Mesendoderm (in vitro differentiated cells): ENCODE data around the gene ELOVL2.
"Not testable (repeated sequence)": the region's sequence is repeated elsewhere in the genome, so short reads cannot be mapped to it uniquely, and the experiment has no call there.

ENCODE experiments used
- DNase-seq: peaks from one replicate; pipeline ENCODE4 v3.0.0; 2013
- H2AK5ac ChIP-seq: 2 replicates; pipeline ENCODE4 v1.6.1; 2013; ENCODE audit warnings: low read length, inconsistent platforms
- H2BK120ac ChIP-seq: 2 replicates; pipeline ENCODE4 v1.6.1; 2013; ENCODE audit warnings: low read depth, mild to moderate bottlenecking, low read length, moderate library complexity, mixed read lengths
- H2BK15ac ChIP-seq: replicated peaks from 2 replicates; pipeline ENCODE4 v1.6.1; 2013; ENCODE audit warnings: low read depth, mild to moderate bottlenecking, moderate library complexity
- H2BK5ac ChIP-seq: 2 replicates; pipeline ENCODE4 v1.6.1; 2013; ENCODE audit warnings: low read length, inconsistent platforms
- H3K18ac ChIP-seq: 2 replicates; pipeline ENCODE4 v1.6.1; 2013; ENCODE audit warnings: mild to moderate bottlenecking, low read length, mixed read lengths
- H3K23ac ChIP-seq: one replicate; pipeline ENCODE4 v1.6.1; 2013; ENCODE audit warnings: low read length
- H3K27ac ChIP-seq: 2 replicates; pipeline ENCODE4 v1.5.1; 2013; ENCODE audit warnings: low read depth, mild to moderate bottlenecking, inconsistent platforms, low read length, moderate library complexity
- H3K27me3 ChIP-seq: 2 replicates; pipeline ENCODE4 v1.6.1; 2013; ENCODE audit warnings: low read length, control low read depth, mild to moderate bottlenecking, inconsistent platforms; ENCODE audit not compliant: insufficient read depth, poor library complexity
- H3K36me3 ChIP-seq: 2 replicates; pipeline ENCODE4 v1.6.1; 2013; ENCODE audit warnings: low read length, inconsistent platforms; ENCODE audit not compliant: control insufficient read depth, insufficient read depth
- H3K4ac ChIP-seq: one replicate; pipeline ENCODE4 v1.6.1; 2013; ENCODE audit warnings: low read depth, mild to moderate bottlenecking, low read length, moderate library complexity
- H3K4me1 ChIP-seq: 2 replicates; pipeline ENCODE4 v1.6.1; 2013; ENCODE audit warnings: low read depth, low read length, inconsistent platforms; ENCODE audit not compliant: control insufficient read depth
- H3K4me2 ChIP-seq: 2 replicates; pipeline ENCODE4 v1.6.1; 2013; ENCODE audit warnings: low read length
- H3K4me3 ChIP-seq: 2 replicates; pipeline ENCODE4 v1.5.1; 2013; ENCODE audit warnings: mild to moderate bottlenecking, low read length
- H3K56ac ChIP-seq: one replicate; pipeline ENCODE4 v1.6.1; 2013; ENCODE audit warnings: low read length
- H3K79me1 ChIP-seq: 2 replicates; pipeline ENCODE4 v1.6.1; 2013; ENCODE audit warnings: low read length, inconsistent platforms
- H3K79me2 ChIP-seq: 2 replicates; pipeline ENCODE4 v1.6.1; 2013; ENCODE audit warnings: mild to moderate bottlenecking, low read length; ENCODE audit not compliant: control insufficient read depth, insufficient read depth
- H3K9ac ChIP-seq: 2 replicates; pipeline ENCODE4 v1.6.1; 2013; ENCODE audit warnings: low read length, inconsistent platforms
- H4K5ac ChIP-seq: one replicate; pipeline ENCODE4 v1.6.1; 2013; ENCODE audit warnings: low read length
- H4K8ac ChIP-seq: one replicate; pipeline ENCODE4 v1.6.1; 2013; ENCODE audit warnings: low read depth, mild to moderate bottlenecking, control low read depth, low read length, moderate library complexity
- WGBS: extraction: QIAGEN DNeasy Blood & Tissue Kit; methylation state at CpG from one replicate; pipeline ENCODE4 v1.1.7; 2013; ENCODE audit warnings: low lambda C conversion rate, missing lambda C conversion rate; ENCODE audit not compliant: insufficient coverage; ENCODE audit errors: extremely low coverage; 5-methylcytosine and 5-hydroxymethylcytosine counted together

Gene ELOVL2

DNA sequence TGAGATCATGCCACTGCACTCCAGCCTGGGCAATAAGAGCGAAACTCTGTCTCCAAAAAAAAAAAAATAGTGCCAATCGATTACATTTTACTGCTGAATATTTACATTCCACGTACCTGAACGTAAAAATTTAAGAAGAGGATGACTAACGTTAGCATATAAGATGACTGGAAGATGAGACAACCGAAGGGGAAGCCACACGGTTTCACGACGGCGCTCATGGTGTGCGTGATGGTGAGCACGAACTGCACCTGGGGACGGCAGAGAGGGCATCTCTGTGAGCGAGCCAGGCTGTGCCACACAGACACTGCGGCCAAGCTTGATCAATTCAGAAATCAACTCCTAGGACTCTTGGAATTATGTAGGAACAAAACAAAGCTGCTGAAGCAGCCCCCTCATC, 54.5 kb downstream of the ELOVL2 start:
- no peaks in the 10 kb centered on the region for H3K27me3 ChIP-seq
- no peaks in the 10 kb centered on the region for H3K36me3 ChIP-seq
- no peak overlapping the region for H2BK15ac ChIP-seq
- H3K79me1 ChIP-seq, result no peaks in the 10 kb centered on the region
- H3K9ac ChIP-seq, result no peak overlapping the region
- no peak for DNase-seq
- H3K27ac ChIP-seq, result no peak overlapping the region
- no peak overlapping the region for H4K5ac ChIP-seq
- no peak overlapping the region for H3K23ac ChIP-seq
- H2BK5ac ChIP-seq, result no peak overlapping the region
- no peak overlapping the region for H3K18ac ChIP-seq
- H3K4me3 ChIP-seq, result no peak overlapping the region
- H4K8ac ChIP-seq, result no peak overlapping the region
- no peak overlapping the region for H3K4me2 ChIP-seq
- H3K79me2 ChIP-seq, result no peaks in the 10 kb centered on the region
- no peak overlapping the region for H3K56ac ChIP-seq
- no peak overlapping the region for H2AK5ac ChIP-seq
- no CpG with 5 or more reads among the region's 15 CpGs for WGBS
- no peaks in the 10 kb centered on the region for H3K4me1 ChIP-seq
- H2BK120ac ChIP-seq, result no peak overlapping the region
- no peak overlapping the region for H3K4ac ChIP-seq

DNA sequence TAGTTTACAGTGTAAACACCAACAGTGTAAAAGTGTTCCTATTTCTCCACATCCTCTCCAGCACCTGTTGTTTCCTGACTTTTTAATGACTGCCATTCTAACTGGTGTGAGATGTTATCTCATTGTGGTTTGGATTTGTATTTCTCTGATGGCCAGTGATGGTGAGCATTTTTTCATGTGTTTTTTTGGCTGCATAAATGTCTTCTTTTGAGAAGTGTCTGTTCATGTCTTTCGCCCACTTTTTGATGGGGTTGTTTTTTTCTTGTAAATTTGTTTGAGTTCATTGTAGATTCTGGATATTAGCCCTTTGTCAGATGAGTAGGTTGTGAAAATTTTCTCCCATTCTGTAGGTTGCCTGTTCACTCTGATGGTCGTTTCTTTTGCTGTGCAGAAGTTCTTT, 59.1 kb downstream of the ELOVL2 start:
- DNase-seq, H3K79me1 ChIP-seq, H3K4me2 ChIP-seq, H3K4me3 ChIP-seq, H3K27ac ChIP-seq, H3K56ac ChIP-seq, H3K79me2 ChIP-seq, H3K36me3 ChIP-seq, H2BK15ac ChIP-seq, H3K23ac ChIP-seq, H2AK5ac ChIP-seq, H3K4me1 ChIP-seq, H3K18ac ChIP-seq, H3K27me3 ChIP-seq, H2BK5ac ChIP-seq, H4K5ac ChIP-seq, H2BK120ac ChIP-seq, H3K9ac ChIP-seq, H3K4ac ChIP-seq, H4K8ac ChIP-seq: not testable (repeated sequence)
- no CpG with 5 or more reads among the region's 2 CpGs for WGBS

DNA sequence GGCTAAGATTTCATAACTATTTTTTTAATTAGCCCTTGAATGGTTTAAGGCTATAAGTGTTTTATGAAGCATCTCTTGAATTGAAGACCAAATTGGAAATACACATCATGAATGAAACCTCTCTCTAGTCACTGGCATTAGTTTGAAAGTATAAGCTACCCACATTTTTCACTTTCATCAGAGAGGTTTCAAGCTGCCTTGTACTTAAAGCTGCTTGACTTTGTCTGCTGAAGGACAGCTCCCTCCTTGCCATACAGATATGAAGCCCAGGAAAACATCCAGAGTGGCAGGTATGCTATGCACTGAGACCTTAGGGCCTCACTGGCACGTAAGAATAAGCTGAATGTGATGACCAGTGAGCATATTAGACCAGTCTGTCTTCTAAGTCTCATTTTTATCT, 62.7 kb downstream of the ELOVL2 start:
- no CpG with 5 or more reads among the region's 1 CpG for WGBS
- no peak overlapping the region for H3K4me2 ChIP-seq
- no peak overlapping the region for H3K9ac ChIP-seq

DNA sequence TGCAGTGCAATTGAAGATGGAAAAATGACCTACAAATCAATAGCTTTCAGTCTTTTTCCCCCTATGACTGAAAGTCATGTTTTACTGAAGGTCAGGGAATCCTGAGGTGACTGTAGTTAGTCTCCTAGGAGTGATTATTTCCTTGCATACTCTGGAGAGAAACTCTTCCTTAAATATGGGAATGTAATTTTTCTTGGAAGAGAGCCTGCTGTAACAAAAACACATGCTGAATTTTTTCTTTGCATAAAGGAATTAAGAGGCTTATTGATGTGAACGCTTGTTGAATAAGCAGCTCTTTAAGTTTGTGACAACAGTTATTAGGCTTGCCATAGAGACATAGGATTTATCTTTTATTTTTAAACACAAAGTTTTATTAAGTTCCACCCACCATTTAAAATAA, 64.5 kb downstream of the ELOVL2 start:
- Histone ChIP-seq H3K4me2 (no peak overlapping the region), H3K56ac (no peak overlapping the region), H3K27me3 (no peaks in the 10 kb centered on the region), H3K4me3 (no peak overlapping the region), H3K4ac (no peak overlapping the region), H2BK15ac (no peak overlapping the region), H3K79me1 (no peaks in the 10 kb centered on the region), H2AK5ac (no peak overlapping the region), H2BK120ac (no peak overlapping the region), H4K5ac (no peak overlapping the region), H3K9ac (no peak overlapping the region), H4K8ac (no peak overlapping the region), H3K18ac (no peak overlapping the region), H3K4me1 (no peaks in the 10 kb centered on the region), H2BK5ac (no peak overlapping the region), H3K27ac (no peak overlapping the region), H3K23ac (no peak overlapping the region), H3K36me3 (no peaks in the 10 kb centered on the region), H3K79me2 (no peaks in the 10 kb centered on the region)
- no peak for DNase-seq
- WGBS, result no CpG with 5 or more reads among the region's 1 CpG

More for the DNA sequence above, 62.7 kb downstream of the ELOVL2 start:
- DNase-seq, result no peak
- H4K5ac ChIP-seq, result no peak overlapping the region
- no peak overlapping the region for H3K4ac ChIP-seq
- no peaks in the 10 kb centered on the region for H3K79me1 ChIP-seq
- no peak overlapping the region for H3K18ac ChIP-seq
- no peak overlapping the region for H4K8ac ChIP-seq
- H2BK120ac ChIP-seq, result no peak overlapping the region
- no peak overlapping the region for H2BK5ac ChIP-seq
- no peak overlapping the region for H2AK5ac ChIP-seq
- H3K23ac ChIP-seq, result no peak overlapping the region
- no peak overlapping the region for H2BK15ac ChIP-seq
- no peak overlapping the region for H3K27ac ChIP-seq
- H3K36me3 ChIP-seq, result no peaks in the 10 kb centered on the region
- H3K4me3 ChIP-seq, result no peak overlapping the region
- H3K4me1 ChIP-seq, result no peaks in the 10 kb centered on the region
- H3K27me3 ChIP-seq, result no peaks in the 10 kb centered on the region
- no peaks in the 10 kb centered on the region for H3K79me2 ChIP-seq
- no peak overlapping the region for H3K56ac ChIP-seq

DNA sequence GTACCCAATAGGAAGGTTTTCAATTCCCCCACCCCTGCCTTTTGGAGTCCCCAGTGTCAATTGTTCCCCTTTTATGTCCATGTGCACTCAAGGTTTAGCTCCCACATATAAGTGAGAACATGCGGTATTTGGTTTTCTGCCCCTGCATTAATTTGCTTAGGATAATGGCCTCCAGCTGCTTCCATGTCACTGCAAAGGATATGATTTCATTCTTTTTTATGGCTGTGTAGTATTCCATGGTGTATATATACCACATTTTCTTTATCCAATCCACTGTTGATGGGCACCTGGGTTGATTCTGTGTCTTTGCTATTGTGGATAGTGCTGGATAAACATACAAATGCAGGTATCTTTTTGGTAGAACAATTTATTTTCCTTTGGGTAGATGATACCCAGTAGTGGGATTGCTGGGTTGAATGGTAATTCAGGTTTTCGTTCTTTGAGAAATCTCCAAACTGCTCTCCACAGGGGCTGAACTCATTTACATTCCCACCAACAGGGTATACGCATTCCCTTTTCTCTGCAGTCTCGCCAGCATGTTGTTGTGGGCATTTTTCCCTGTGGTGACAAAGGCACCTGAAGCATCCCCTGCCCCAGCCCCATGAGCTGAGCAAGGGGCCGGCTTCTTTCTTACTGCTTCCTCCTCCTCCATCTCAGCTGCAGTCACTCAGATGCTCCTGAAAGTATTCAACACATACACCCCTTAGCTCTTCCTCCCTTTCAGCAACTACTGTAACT, 66.7 kb downstream of the ELOVL2 start:
- H3K79me2 ChIP-seq, result no peaks in the 10 kb centered on the region
- no peak overlapping the region for H3K4me2 ChIP-seq
- WGBS, result no CpG with 5 or more reads among the region's 5 CpGs
- no peaks in the 10 kb centered on the region for H3K27me3 ChIP-seq
- no peaks in the 10 kb centered on the region for H3K79me1 ChIP-seq
- no peak overlapping the region for H3K4ac ChIP-seq
- no peak overlapping the region for H3K9ac ChIP-seq
- no peak overlapping the region for H2AK5ac ChIP-seq
- no peak overlapping the region for H3K27ac ChIP-seq
- no peak overlapping the region for H4K8ac ChIP-seq
- H3K18ac ChIP-seq, result no peak overlapping the region
- H3K4me1 ChIP-seq, result no peaks in the 10 kb centered on the region
- no peaks in the 10 kb centered on the region for H3K36me3 ChIP-seq
- no peak overlapping the region for H4K5ac ChIP-seq
- H2BK5ac ChIP-seq, result no peak overlapping the region
- DNase-seq, result peak; percentile 11
- H3K56ac ChIP-seq, result no peak overlapping the region
- H3K4me3 ChIP-seq, result no peak overlapping the region
- H2BK120ac ChIP-seq, result no peak overlapping the region
- H2BK15ac ChIP-seq, result no peak overlapping the region
- no peak overlapping the region for H3K23ac ChIP-seq

DNA sequence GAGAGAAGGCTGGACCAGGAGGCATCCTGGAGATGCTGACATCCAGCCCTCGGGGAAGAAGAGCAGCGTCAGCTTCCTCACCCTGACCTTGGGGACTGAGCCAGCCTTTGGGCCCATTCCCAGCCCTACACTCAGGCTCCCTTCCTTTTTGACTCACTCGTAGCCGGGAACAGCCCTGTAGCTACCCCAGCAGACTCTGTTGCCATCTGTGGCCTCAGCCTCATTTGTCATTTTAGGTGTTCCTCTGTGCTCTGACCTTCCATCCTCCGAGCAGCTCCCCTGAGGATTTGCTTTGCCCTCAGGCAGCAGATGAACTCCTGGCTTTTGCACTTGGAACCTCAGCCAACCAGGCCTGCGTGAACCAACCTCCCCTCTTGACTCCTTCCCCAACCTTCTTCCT, 67.5 kb downstream of the ELOVL2 start:
- no peak overlapping the region for H4K5ac ChIP-seq
- H2BK5ac ChIP-seq, result no peak overlapping the region
- H3K79me2 ChIP-seq, result no peaks in the 10 kb centered on the region
- no peak overlapping the region for H3K4me2 ChIP-seq
- no peak overlapping the region for H2BK15ac ChIP-seq
- H3K36me3 ChIP-seq, result no peaks in the 10 kb centered on the region
- DNase-seq, result no peak
- no peak overlapping the region for H2BK120ac ChIP-seq
- H3K23ac ChIP-seq, result no peak overlapping the region
- H3K4ac ChIP-seq, result no peak overlapping the region
- no peak overlapping the region for H3K18ac ChIP-seq
- H3K9ac ChIP-seq, result no peak overlapping the region
- H3K4me1 ChIP-seq, result no peaks in the 10 kb centered on the region
- H4K8ac ChIP-seq, result no peak overlapping the region
- no CpG with 5 or more reads among the region's 6 CpGs for WGBS
- H3K79me1 ChIP-seq, result no peaks in the 10 kb centered on the region
- H2AK5ac ChIP-seq, result no peak overlapping the region
- no peaks in the 10 kb centered on the region for H3K27me3 ChIP-seq
- no peak overlapping the region for H3K27ac ChIP-seq
- no peak overlapping the region for H3K56ac ChIP-seq
- H3K4me3 ChIP-seq, result no peak overlapping the region
